Tibial nerve (tissue), 4 donors: ENCODE measurements around the gene TM2D3. TPM values are rescaled to one million over a fixed set of nuclear protein-coding genes. Genes with fewer than 3 reads are reported as not detected.

Experiments used
- DNase-seq, 2 donors: peaks; one replicate each; pipeline ENCODE4 v3.0.0-alpha.2; 2019; ENCODE audit warnings: low spot score in 2 of 2
- H3K27ac ChIP-seq, 4 donors: fragments of 200-600 bp; sonication (generic) in 3 of 4; one replicate each; pipeline ENCODE4 v1.5.1; 2017 to 2019; ENCODE audit warnings: mild to moderate bottlenecking in 1 of 4
- H3K27me3 ChIP-seq, 2 donors: fragments of 200-600 bp; sonication (generic) in 1 of 2; one replicate each; pipeline versions ENCODE4 v1.5.1 to v1.6.0; 2017 to 2019
- H3K36me3 ChIP-seq, 3 donors: fragments of 200-600 bp; sonication (generic); one replicate each; pipeline ENCODE4 v1.5.1; 2018 to 2019
- H3K4me1 ChIP-seq, 4 donors: fragments of 200-600 bp; sonication (generic) in 3 of 4; one replicate each; pipeline ENCODE4 v1.5.1; 2017 to 2019
- H3K4me3 ChIP-seq, 4 donors: fragments of 200-600 bp; sonication (generic) in 3 of 4; one replicate each; pipeline ENCODE4 v1.5.1; 2017 to 2019; ENCODE audit warnings: mild to moderate bottlenecking in 1 of 4, moderate library complexity in 1 of 4
- H3K9me3 ChIP-seq, 4 donors: fragments of 200-600 bp; sonication (generic) in 3 of 4; one replicate each; pipeline ENCODE4 v1.5.1; 2017 to 2019
- EP300 ChIP-seq, 2 donors: sonication (generic); formaldehyde crosslinking; IDR thresholded peaks; one replicate each; pipeline ENCODE4 v1.6.1; 2017; ENCODE audit warnings: antibody characterized with exemption in 2 of 2, mild to moderate bottlenecking in 1 of 2
- POLR2A ChIP-seq, 2 donors: fragments of 450-650 bp; IDR thresholded peaks; one replicate each; pipeline ENCODE4 v1.6.1; 2017; ENCODE audit warnings: antibody characterized with exemption in 2 of 2, mild to moderate bottlenecking in 2 of 2, moderate library complexity in 2 of 2
- WGBS, 2 donors: methylation state at CpG; one replicate each; pipeline ENCODE4 v1.1.5; 2018; 5-methylcytosine and 5-hydroxymethylcytosine counted together
- small RNA-seq: library from RNA; depleted of rRNA; stranded (forward); fragments of <200 nt; gene quantifications from one replicate; pipeline ENCODE3, GENCODE V24; 2016
- total RNA-seq, 4 donors: library from RNA; depleted of rRNA; stranded (reverse); fragments of >200 nt; gene quantifications; one replicate each; pipeline ENCODE4 v1.1.0, GENCODE V29; 2016
- TF ChIP-seq, protein P1 (sequence below), 5 experiments: fragments of 200-600 bp in 3 of 5; fragments of 450-650 bp in 2 of 5; sonication (generic) in 3 of 5; IDR thresholded peaks; one replicate each; pipeline ENCODE4 v1.5.1; 2016 to 2019; ENCODE audit warnings: antibody characterized with exemption in 5 of 5, mild to moderate bottlenecking in 3 of 5, moderate library complexity in 2 of 5

The TM2D3 gene
- total RNA-seq, 4 donors from 2014 or later = 33.5 to 54.0 (median 40.9) TPM

DNA sequence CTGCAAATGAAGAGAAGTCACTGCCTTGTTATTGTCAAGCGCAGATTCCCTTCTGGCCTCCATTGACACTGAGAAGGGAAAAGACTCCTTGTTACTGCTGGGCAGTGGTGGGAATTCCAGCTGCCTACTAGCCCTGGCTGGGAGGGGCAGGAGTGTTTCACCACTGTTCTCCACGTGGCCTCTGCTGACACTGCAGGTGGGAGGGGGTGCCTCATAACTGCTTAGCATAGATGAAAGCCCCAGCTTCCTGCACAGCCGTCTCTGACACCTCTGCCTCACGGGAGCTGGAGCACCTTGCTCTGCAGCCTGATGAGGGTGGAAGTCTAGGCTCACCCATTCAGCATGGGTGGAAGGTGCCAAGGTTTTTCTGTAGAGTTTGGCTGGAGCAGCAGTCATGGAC lies 52.1 kb downstream of the TM2D3 start:
- Histone ChIP-seq H3K9me3 (peaks cover 0 to 13% (median 0%) of the 10 kb centered on the region in 4 donors), H3K4me1 (no peaks in the 10 kb centered on the region), H3K36me3 (no peaks in the 10 kb centered on the region), H3K4me3 (no peak overlapping the region), H3K27ac (no peak overlapping the region), H3K27me3 (no peaks in the 10 kb centered on the region)
- WGBS, 2 donors = 39 to 45% methylated on average over 4 of the region's 4 CpGs
- DNase-seq = no peak
- no peak for TF ChIP-seq POLR2A (IDR thresholded peaks at IDR 0.05)
- TF ChIP-seq, protein P1, sequence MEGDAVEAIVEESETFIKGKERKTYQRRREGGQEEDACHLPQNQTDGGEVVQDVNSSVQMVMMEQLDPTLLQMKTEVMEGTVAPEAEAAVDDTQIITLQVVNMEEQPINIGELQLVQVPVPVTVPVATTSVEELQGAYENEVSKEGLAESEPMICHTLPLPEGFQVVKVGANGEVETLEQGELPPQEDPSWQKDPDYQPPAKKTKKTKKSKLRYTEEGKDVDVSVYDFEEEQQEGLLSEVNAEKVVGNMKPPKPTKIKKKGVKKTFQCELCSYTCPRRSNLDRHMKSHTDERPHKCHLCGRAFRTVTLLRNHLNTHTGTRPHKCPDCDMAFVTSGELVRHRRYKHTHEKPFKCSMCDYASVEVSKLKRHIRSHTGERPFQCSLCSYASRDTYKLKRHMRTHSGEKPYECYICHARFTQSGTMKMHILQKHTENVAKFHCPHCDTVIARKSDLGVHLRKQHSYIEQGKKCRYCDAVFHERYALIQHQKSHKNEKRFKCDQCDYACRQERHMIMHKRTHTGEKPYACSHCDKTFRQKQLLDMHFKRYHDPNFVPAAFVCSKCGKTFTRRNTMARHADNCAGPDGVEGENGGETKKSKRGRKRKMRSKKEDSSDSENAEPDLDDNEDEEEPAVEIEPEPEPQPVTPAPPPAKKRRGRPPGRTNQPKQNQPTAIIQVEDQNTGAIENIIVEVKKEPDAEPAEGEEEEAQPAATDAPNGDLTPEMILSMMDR (IDR thresholded peaks at IDR 0.05) = no peak
- TF ChIP-seq EP300 (IDR thresholded peaks at IDR 0.05) = no peak

DNA sequence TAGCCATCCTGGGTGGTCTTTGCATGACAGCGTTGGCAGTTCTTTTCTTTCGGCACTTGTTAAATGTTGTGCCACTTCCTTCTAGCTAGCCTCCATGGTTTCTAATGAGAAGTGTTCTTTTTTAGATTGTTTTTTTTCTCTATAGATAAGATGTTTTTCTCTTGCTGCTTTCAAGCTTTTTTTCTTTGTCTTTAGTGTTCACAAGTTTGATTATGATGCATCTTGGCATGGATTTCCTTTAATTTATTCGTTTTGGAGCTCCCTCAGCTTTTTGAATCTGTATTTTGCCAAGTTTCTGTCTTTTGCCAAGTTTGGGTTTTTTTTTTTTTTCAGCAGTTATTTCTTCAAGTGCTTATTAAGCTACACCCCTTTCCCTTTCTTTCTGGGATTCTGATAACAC lies 53.1 kb downstream of the TM2D3 start:
- no peaks in the 10 kb centered on the region for H3K36me3 ChIP-seq
- no peak overlapping the region for H3K4me3 ChIP-seq
- no peaks in the 10 kb centered on the region for H3K27me3 ChIP-seq
- no peaks in the 10 kb centered on the region for H3K4me1 ChIP-seq
- TF ChIP-seq POLR2A (IDR thresholded peaks at IDR 0.05) = no peak
- TF ChIP-seq, protein P1 (IDR thresholded peaks at IDR 0.05) = no peak
- no peak for TF ChIP-seq EP300 (IDR thresholded peaks at IDR 0.05)
- no peak overlapping the region for H3K27ac ChIP-seq
- 32 to 46% methylated on average over 3 of the region's 3 CpGs for WGBS, 2 donors
- H3K9me3 ChIP-seq = peaks cover 0 to 22% (median 0%) of the 10 kb centered on the region in 4 donors
- DNase-seq = no peak

DNA sequence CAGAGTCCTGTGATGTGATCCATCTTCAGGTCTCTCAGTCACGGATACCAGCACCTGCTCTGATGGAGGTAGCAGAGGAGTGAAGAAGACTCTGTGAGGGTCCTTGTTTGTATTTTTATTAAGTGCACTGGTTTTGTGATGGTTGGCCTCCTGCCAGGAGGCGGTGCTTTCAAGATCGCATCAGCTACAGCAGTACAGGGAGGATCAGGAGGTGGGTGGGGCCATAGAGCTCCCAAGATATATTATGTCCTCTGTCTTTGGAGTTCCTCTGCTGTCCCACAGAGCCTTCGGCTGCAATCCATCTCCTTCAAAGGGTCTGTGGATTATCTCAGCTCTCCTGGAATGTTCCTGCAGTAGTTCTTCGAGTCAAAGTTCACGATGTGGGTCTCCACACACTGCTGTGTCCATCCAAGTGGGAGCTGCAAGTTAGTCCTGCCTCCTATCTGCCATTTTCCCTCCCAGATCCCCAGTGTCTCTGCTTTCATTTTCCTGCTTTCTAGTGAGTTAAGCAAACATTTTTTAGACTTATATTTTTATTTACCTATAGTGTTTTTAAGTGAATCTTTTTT lies 54.7 kb downstream of the TM2D3 start:
- no peak overlapping the region for H3K4me3 ChIP-seq
- no peaks in the 10 kb centered on the region for H3K4me1 ChIP-seq
- H3K27me3 ChIP-seq = no peaks in the 10 kb centered on the region
- no peak for TF ChIP-seq POLR2A (IDR thresholded peaks at IDR 0.05)
- TF ChIP-seq, protein P1 (IDR thresholded peaks at IDR 0.05) = no peak
- no peak for TF ChIP-seq EP300 (IDR thresholded peaks at IDR 0.05)
- 60 to 63% methylated on average over 6 of the region's 6 CpGs for WGBS, 2 donors
- H3K36me3 ChIP-seq = no peaks in the 10 kb centered on the region
- DNase-seq = no peak
- peaks cover 0 to 27% (median 0%) of the 10 kb centered on the region in 4 donors for H3K9me3 ChIP-seq
- no peak overlapping the region for H3K27ac ChIP-seq

DNA sequence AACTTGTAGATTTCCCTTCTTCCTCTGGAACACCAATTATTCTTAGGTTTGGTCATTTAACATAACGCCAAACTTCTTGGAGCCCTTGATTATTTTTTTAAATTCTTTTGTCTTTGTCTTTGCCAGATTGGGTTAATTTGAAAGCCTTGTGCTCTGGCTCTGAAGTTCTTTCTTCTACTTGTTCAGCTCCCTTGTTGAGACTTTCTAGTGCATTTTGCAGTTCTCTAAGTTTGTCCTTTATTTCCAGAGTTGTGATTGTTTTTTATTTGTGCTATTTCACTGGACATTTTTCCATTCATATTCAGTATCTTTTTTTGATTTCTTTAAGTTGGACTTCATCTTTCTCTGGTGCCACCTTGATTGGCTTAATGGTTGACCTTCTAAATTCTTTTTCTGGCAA lies 55.5 kb downstream of the TM2D3 start:
- no peak for DNase-seq
- WGBS, 2 donors = 89 to 100% methylated on average over 1 of the region's 1 CpG

More for the DNA sequence above, 55.5 kb downstream of the TM2D3 start:
- Histone ChIP-seq H3K27me3 (no peaks in the 10 kb centered on the region), H3K4me1 (no peaks in the 10 kb centered on the region), H3K9me3 (peaks cover 0 to 27% (median 0%) of the 10 kb centered on the region in 4 donors), H3K36me3 (no peaks in the 10 kb centered on the region), H3K27ac (no peak overlapping the region), H3K4me3 (no peak overlapping the region)
- TF ChIP-seq, protein P1 (IDR thresholded peaks at IDR 0.05) = no peak
- TF ChIP-seq POLR2A (IDR thresholded peaks at IDR 0.05) = no peak
- no peak for TF ChIP-seq EP300 (IDR thresholded peaks at IDR 0.05)

Small RNA genes lying within 50 kb of the gene (small RNA-seq; reads per million reads assigned to genes)
- not detected for gene RNU6-807P

Other genes starting within 250 kb of the TM2D3 start
- 10 to 100 TPM in 3 of 4 donors, 1 to 10 TPM in 1; 8.5 to 27.0 (median 13.2) TPM for gene PCSK6, start 162.7 kb downstream of the TM2D3 start, total RNA-seq
- gene TARS3, start 72.1 kb upstream of the TM2D3 start, total RNA-seq = 10 to 100 TPM; 33.9 to 43.7 (median 36.4) TPM
- gene OR4F6, start 151.1 kb upstream of the TM2D3 start, total RNA-seq = not detected
- not detected for gene OR4F15, start 159.8 kb upstream of the TM2D3 start, total RNA-seq